Ascending aorta (tissue), 2 donors: Measurements from ENCODE around the gene PRCP. TPM values are rescaled to one million over a fixed set of nuclear protein-coding genes. Genes with fewer than 3 reads are reported as not detected.

Source experiments
- DNase-seq, 2 donors: peaks; one replicate each; pipeline ENCODE4 v3.0.0-alpha.2; 2019; ENCODE audit warnings: low spot score in 2 of 2
- H3K27ac ChIP-seq, 2 donors: fragments of 200-600 bp; sonication (generic); one replicate each; pipeline ENCODE4 v1.5.1; 2016 to 2017; ENCODE audit warnings: mild to moderate bottlenecking in 1 of 2
- H3K27me3 ChIP-seq: fragments of 200-600 bp; sonication (generic); one replicate; pipeline ENCODE4 v1.5.1; 2017
- H3K36me3 ChIP-seq, 2 donors: fragments of 200-600 bp; sonication (generic); one replicate each; pipeline ENCODE4 v1.5.1; 2016
- H3K4me1 ChIP-seq, 2 donors: fragments of 200-600 bp; sonication (generic); one replicate each; pipeline ENCODE4 v1.5.1; 2016 to 2017; ENCODE audit warnings: mild to moderate bottlenecking in 1 of 2
- H3K4me3 ChIP-seq, 2 donors: fragments of 200-600 bp; sonication (generic); one replicate each; pipeline ENCODE4 v1.5.1; 2016 to 2017; ENCODE audit warnings: mild to moderate bottlenecking in 1 of 2
- H3K9me3 ChIP-seq, 2 donors: fragments of 200-600 bp; sonication (generic); one replicate each; pipeline ENCODE4 v1.5.1; 2016
- intact Hi-C: fragments of 100-400 bp; cut with DNase I; formaldehyde crosslinking; loops from one replicate; pipeline ENCODE4 v1.15.1; 2023
- total RNA-seq: library from RNA; depleted of rRNA; stranded (reverse); fragments of >200 nt; gene quantifications from one replicate; pipeline ENCODE4 v1.1.0, GENCODE V29; 2016
- TF ChIP-seq, protein P1 (sequence below), 3 experiments: fragments of 200-600 bp in 2 of 3; fragments of 450-650 bp in 1 of 3; sonication (generic) in 2 of 3; IDR thresholded peaks; one replicate each; pipeline ENCODE4 v1.5.1; 2016 to 2019; ENCODE audit warnings: antibody characterized with exemption in 3 of 3, mild to moderate bottlenecking in 1 of 3, moderate library complexity in 1 of 3

The PRCP gene
- total RNA-seq, 1 donor from 2014 or later = 151 TPM

GRCh38 chr11:82787981-82788380 is 112.2 kb downstream of the PRCP start:
- TF ChIP-seq, protein P1, sequence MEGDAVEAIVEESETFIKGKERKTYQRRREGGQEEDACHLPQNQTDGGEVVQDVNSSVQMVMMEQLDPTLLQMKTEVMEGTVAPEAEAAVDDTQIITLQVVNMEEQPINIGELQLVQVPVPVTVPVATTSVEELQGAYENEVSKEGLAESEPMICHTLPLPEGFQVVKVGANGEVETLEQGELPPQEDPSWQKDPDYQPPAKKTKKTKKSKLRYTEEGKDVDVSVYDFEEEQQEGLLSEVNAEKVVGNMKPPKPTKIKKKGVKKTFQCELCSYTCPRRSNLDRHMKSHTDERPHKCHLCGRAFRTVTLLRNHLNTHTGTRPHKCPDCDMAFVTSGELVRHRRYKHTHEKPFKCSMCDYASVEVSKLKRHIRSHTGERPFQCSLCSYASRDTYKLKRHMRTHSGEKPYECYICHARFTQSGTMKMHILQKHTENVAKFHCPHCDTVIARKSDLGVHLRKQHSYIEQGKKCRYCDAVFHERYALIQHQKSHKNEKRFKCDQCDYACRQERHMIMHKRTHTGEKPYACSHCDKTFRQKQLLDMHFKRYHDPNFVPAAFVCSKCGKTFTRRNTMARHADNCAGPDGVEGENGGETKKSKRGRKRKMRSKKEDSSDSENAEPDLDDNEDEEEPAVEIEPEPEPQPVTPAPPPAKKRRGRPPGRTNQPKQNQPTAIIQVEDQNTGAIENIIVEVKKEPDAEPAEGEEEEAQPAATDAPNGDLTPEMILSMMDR (IDR thresholded peaks at IDR 0.05) = no peak
- Histone ChIP-seq H3K4me3 (no peak overlapping the region), H3K36me3 (no peaks in the 10 kb centered on the region), H3K9me3 (no peaks in the 10 kb centered on the region), H3K27me3 (no peaks in the 10 kb centered on the region), H3K4me1 (no peaks in the 10 kb centered on the region), H3K27ac (no peak overlapping the region)
- DNase-seq = no peak
- intact Hi-C loops = no loop called here

DNA sequence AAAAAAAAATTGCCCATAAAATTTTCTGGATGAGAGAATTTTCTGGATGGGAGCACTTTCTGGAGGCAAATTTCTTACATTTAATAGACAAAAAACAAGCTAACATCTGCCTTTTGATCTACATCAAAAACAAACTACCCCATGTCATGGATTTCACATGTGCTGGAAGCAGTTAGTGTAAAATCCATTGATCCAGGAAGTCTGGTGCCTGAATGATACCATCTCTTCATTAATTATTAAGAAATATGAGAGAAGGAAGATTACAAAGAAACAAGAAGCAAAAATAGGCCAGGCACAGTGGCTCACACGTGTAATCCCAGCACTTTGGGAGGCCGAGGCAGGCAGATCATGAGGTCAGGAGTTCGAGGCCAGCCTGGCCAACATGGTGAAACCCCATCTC is 113.4 kb downstream of the PRCP start:
- TF ChIP-seq, protein P1 (IDR thresholded peaks at IDR 0.05) = no peak
- Histone ChIP-seq H3K36me3 (no peaks in the 10 kb centered on the region), H3K4me3 (no peak overlapping the region), H3K9me3 (no peaks in the 10 kb centered on the region), H3K4me1 (no peaks in the 10 kb centered on the region), H3K27ac (no peak overlapping the region), H3K27me3 (no peaks in the 10 kb centered on the region)
- intact Hi-C loops = no loop called here
- no peak for DNase-seq

DNA sequence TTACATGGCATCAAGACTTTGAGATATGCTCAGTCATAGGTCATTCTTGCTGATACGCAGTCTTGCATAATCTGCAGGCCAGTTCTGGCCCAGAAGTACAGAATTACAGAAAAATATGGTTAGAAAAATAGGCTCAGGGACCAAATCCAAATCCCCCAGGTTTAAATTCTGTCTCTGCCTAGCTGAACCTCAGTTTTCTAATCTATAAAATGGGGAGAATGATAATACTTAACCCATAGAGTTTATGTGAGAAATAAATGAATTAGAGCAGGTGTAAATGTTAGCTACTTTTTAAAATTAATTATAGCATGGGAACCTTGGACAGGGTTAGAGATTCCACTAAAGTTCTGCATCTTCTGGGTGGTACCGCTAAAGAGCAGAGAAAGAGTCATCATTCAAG is 114.2 kb downstream of the PRCP start:
- TF ChIP-seq, protein P1 (IDR thresholded peaks at IDR 0.05) = no peak
- Histone ChIP-seq H3K4me1 (no peaks in the 10 kb centered on the region), H3K27ac (no peak overlapping the region), H3K4me3 (no peak overlapping the region), H3K27me3 (no peaks in the 10 kb centered on the region), H3K9me3 (no peaks in the 10 kb centered on the region), H3K36me3 (no peaks in the 10 kb centered on the region)
- intact Hi-C loops = no loop called here
- DNase-seq = no peak

- H3K27ac ChIP-seq = no peak overlapping the region
- no peak for DNase-seq
- H3K4me3 ChIP-seq = no peak overlapping the region
- H3K4me1 ChIP-seq = no peaks in the 10 kb centered on the region
- no peaks in the 10 kb centered on the region for H3K27me3 ChIP-seq
- intact Hi-C loops = no loop called here
- no peaks in the 10 kb centered on the region for H3K36me3 ChIP-seq
- TF ChIP-seq, protein P1 (IDR thresholded peaks at IDR 0.05) = no peak
- H3K9me3 ChIP-seq = peaks cover 0 to 3% of the 10 kb centered on the region in 2 donors
Observed at GRCh38 chr11:82782825-82783374, 117.3 kb downstream of the PRCP start.

DNA sequence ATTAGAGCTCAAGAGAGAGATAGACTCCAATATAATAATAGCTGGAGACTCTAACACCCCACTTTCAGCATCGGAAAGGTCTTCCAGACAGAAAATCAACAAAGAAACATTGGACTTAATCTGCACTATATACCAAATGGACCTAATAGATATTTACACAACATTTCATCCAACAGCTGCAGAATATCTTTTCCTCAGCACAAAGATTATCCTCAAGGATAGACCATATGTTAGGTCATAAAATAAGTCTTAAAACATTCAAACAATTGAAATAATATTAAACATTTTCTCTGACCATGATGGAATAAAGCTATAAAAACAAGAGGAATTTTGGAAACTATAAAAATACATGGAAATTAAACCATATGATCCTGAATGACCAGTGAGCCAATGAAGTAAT is 121.5 kb downstream of the PRCP start:
- TF ChIP-seq, protein P1 (IDR thresholded peaks at IDR 0.05) = no peak
- intact Hi-C loops = no loop called here
- H3K9me3 ChIP-seq = peaks cover 0 to 22% of the 10 kb centered on the region in 2 donors
- no peak overlapping the region for H3K27ac ChIP-seq
- H3K36me3 ChIP-seq = no peaks in the 10 kb centered on the region
- no peaks in the 10 kb centered on the region for H3K4me1 ChIP-seq
- DNase-seq = no peak
- H3K4me3 ChIP-seq = no peak overlapping the region
- H3K27me3 ChIP-seq = no peaks in the 10 kb centered on the region

DNA sequence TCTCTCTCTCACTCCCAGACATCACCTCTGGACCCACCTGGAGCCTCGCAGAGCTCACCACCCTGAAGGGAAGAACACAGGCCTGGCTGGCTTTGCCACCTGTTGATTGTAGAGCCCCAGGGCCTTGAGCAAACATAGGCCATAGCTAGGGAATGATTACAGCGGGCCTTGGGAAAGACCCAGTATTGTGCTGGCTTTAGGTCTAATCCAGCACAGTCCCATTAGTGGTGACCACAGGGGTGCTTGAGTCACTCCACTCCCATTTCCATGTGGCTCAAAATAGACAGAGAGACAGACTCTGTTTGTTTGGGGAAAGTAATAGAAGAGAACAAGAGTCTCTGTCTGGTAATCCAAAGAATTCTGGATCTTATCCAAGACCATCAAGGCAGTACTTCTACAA is 123.9 kb downstream of the PRCP start:
- Histone ChIP-seq H3K9me3 (peaks cover 0 to 22% of the 10 kb centered on the region in 2 donors), H3K36me3 (no peaks in the 10 kb centered on the region), H3K27me3 (no peaks in the 10 kb centered on the region), H3K4me1 (no peaks in the 10 kb centered on the region), H3K4me3 (no peak overlapping the region), H3K27ac (no peak overlapping the region)
- no peak for DNase-seq
- TF ChIP-seq, protein P1 (IDR thresholded peaks at IDR 0.05) = no peak
- intact Hi-C loops = no loop called here
